Astrocyte (in vitro differentiated cells and primary cell): ENCODE measurements around the gene DGKE. TPM values are rescaled to one million over a fixed set of nuclear protein-coding genes. Genes with fewer than 3 reads are reported as not detected.

Experiments used
- DNase-seq: peaks from one replicate; pipeline ENCODE4 v3.0.0-alpha.2; 2010; ENCODE audit warnings: low read depth
- FAIRE-seq: peaks from 2 replicates; lab custom pipeline; 2011; peaks lifted over from hg19 to GRCh38; lab: Jason Lieb, UNC
- H2AFZ ChIP-seq: 2 replicates; pipeline ENCODE4 v1.6.0; 2012; ENCODE audit warnings: low read depth, low read length, inconsistent platforms
- H3K27ac ChIP-seq: 2 replicates; pipeline ENCODE4 v1.5.1; 2011; ENCODE audit warnings: low read depth, low read length, inconsistent platforms
- H3K27me3 ChIP-seq: 2 replicates; pipeline ENCODE4 v1.6.0; 2011; ENCODE audit warnings: low read length, inconsistent platforms; ENCODE audit not compliant: insufficient read depth
- H3K36me3 ChIP-seq: 2 replicates; pipeline ENCODE4 v1.5.1; 2011; ENCODE audit warnings: low read length, inconsistent platforms; ENCODE audit not compliant: insufficient read depth
- H3K4me1 ChIP-seq: 2 replicates; pipeline ENCODE4 v1.5.1; 2011; ENCODE audit warnings: low read length, inconsistent platforms; ENCODE audit not compliant: insufficient read depth
- H3K4me2 ChIP-seq: 2 replicates; pipeline ENCODE4 v1.6.0; 2012; ENCODE audit warnings: low read length, inconsistent platforms
- H3K4me3 ChIP-seq: 2 replicates; pipeline ENCODE4 v1.5.1; 2011; ENCODE audit warnings: low read depth, mild to moderate bottlenecking, low read length, inconsistent platforms; ENCODE audit not compliant: insufficient read depth
- H3K79me2 ChIP-seq: 2 replicates; pipeline ENCODE4 v1.6.0; 2012; ENCODE audit warnings: mild to moderate bottlenecking, low read length, inconsistent platforms; ENCODE audit not compliant: insufficient read depth
- H3K9ac ChIP-seq: 2 replicates; pipeline ENCODE4 v1.6.0; 2012; ENCODE audit warnings: mild to moderate bottlenecking, low read length, inconsistent platforms
- H3K9me3 ChIP-seq: 2 replicates; pipeline ENCODE4 v1.5.1; 2012; ENCODE audit warnings: low read depth, mild to moderate bottlenecking, low read length, inconsistent platforms; ENCODE audit not compliant: insufficient read depth
- H4K20me1 ChIP-seq: 2 replicates; pipeline ENCODE4 v1.6.0; 2012; ENCODE audit warnings: low read length, inconsistent platforms; ENCODE audit not compliant: insufficient read depth
- H3K27ac Mint-ChIP-seq: one replicate; pipeline ENCODE4 v1.8.0; 2021; ENCODE audit warnings: mild to moderate bottlenecking, mixed read lengths; ENCODE audit not compliant: unreplicated experiment
- H3K27me3 Mint-ChIP-seq: one replicate; pipeline ENCODE4 v1.8.0; 2021; ENCODE audit warnings: low read depth, mixed read lengths; ENCODE audit not compliant: unreplicated experiment
- H3K36me3 Mint-ChIP-seq: one replicate; pipeline ENCODE4 v1.8.0; 2021; ENCODE audit warnings: low read depth, mixed read lengths; ENCODE audit not compliant: unreplicated experiment
- H3K4me1 Mint-ChIP-seq: one replicate; pipeline ENCODE4 v1.8.0; 2021; ENCODE audit warnings: low read depth, mixed read lengths; ENCODE audit not compliant: unreplicated experiment
- H3K4me3 Mint-ChIP-seq: one replicate; pipeline ENCODE4 v1.8.0; 2021; ENCODE audit warnings: mild to moderate bottlenecking, moderate library complexity, mixed read lengths; ENCODE audit not compliant: unreplicated experiment
- H3K9me3 Mint-ChIP-seq: one replicate; pipeline ENCODE4 v1.8.0; 2021; ENCODE audit warnings: mild to moderate bottlenecking, mixed read lengths; ENCODE audit not compliant: unreplicated experiment
- EZH2 ChIP-seq: IDR thresholded peaks from 2 replicates; pipeline ENCODE4 v1.6.1; 2012; ENCODE audit warnings: mild to moderate bottlenecking, low read length, inconsistent platforms; ENCODE audit not compliant: insufficient read depth
- total RNA-seq: library from RNA; stranded (reverse); gene quantifications from 2 replicates; pipeline ENCODE4 v1.2.1, GENCODE V29; 2021
- TF ChIP-seq, protein P1 (sequence below): IDR thresholded peaks from 2 replicates; pipeline ENCODE4 v1.5.1; 2011; ENCODE audit warnings: low read depth, mild to moderate bottlenecking, inconsistent platforms, low read length, moderate library complexity; ENCODE audit not compliant: insufficient read depth

DGKE gene
- total RNA-seq, 1 donor from 2014 or later, result 5.5 TPM

DNA sequence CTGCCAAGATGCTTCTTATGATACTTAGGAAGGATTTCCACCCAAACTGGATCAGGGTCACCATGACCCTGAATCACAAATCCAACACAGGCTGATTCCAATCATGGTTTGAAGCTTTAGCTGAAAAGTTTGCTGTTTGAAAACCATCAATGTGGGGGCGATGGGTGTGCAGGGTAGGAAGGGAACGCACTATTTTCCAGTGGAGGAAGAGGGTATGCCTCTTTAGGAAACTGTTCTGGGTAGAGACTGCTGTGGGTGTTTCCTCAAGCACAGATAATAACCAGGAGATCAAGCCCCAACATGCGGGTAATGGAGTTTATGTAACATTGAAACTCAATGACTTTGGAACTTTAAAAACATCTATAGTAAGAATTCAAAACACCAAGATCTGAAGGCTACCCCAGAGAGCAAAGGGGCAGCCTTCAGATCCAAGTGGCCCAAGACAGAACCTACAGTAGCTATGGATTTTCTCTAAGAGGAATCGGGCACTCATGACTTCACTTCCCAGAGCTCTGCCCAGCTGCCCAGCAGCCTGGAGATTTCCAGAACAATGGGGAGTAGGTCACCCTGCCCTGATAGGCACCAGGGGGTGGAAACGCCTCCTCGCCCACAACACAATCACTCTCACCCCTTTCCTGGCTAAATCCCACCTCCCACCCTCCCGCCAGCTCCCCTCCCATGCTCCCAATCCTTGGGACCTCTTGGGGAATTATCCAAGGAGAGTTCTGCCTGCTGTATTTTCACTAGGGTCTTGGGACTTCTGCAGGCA lies 57.1 kb downstream of the DGKE start:
- TF ChIP-seq EZH2, result no peak
- TF ChIP-seq, protein P1, sequence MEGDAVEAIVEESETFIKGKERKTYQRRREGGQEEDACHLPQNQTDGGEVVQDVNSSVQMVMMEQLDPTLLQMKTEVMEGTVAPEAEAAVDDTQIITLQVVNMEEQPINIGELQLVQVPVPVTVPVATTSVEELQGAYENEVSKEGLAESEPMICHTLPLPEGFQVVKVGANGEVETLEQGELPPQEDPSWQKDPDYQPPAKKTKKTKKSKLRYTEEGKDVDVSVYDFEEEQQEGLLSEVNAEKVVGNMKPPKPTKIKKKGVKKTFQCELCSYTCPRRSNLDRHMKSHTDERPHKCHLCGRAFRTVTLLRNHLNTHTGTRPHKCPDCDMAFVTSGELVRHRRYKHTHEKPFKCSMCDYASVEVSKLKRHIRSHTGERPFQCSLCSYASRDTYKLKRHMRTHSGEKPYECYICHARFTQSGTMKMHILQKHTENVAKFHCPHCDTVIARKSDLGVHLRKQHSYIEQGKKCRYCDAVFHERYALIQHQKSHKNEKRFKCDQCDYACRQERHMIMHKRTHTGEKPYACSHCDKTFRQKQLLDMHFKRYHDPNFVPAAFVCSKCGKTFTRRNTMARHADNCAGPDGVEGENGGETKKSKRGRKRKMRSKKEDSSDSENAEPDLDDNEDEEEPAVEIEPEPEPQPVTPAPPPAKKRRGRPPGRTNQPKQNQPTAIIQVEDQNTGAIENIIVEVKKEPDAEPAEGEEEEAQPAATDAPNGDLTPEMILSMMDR, result no peak
- H3K4me3 Mint-ChIP-seq, result no peak overlapping the region
- Histone ChIP-seq H3K27me3 (no peaks in the 10 kb centered on the region), H3K4me1 (no peaks in the 10 kb centered on the region), H3K9ac (no peak overlapping the region), H3K4me2 (no peak overlapping the region), H3K9me3 (peaks cover 3% of the 10 kb centered on the region), H3K79me2 (no peaks in the 10 kb centered on the region), H3K36me3 (peaks cover 3% of the 10 kb centered on the region), H3K4me3 (no peak overlapping the region), H2AFZ (no peak overlapping the region), H4K20me1 (no peaks in the 10 kb centered on the region), H3K27ac (no peak overlapping the region)
- H3K27me3 Mint-ChIP-seq, result no peaks in the 10 kb centered on the region
- H3K9me3 Mint-ChIP-seq, result peaks cover 7% of the 10 kb centered on the region
- peaks cover 66% of the 10 kb centered on the region for H3K36me3 Mint-ChIP-seq
- FAIRE-seq, result no peak
- DNase-seq, result no peak
- peaks cover 10% of the 10 kb centered on the region for H3K4me1 Mint-ChIP-seq
- H3K27ac Mint-ChIP-seq, result no peak overlapping the region

GRCh38 chr17:56891751-56892150 lies 57.8 kb downstream of the DGKE start:
- H3K36me3 Mint-ChIP-seq, result peaks cover 63% of the 10 kb centered on the region
- no peak overlapping the region for H3K27ac Mint-ChIP-seq

More at GRCh38 chr17:56891751-56892150, 57.8 kb downstream of the DGKE start:
- peaks cover 3% of the 10 kb centered on the region for H3K9me3 ChIP-seq
- Mint-ChIP-seq H3K4me1 (peaks cover 12% of the 10 kb centered on the region), H3K9me3 (peaks cover 7% of the 10 kb centered on the region), H3K27me3 (no peaks in the 10 kb centered on the region), H3K4me3 (no peak overlapping the region)
- no peaks in the 10 kb centered on the region for H3K27me3 ChIP-seq
- H3K27ac ChIP-seq, result no peak overlapping the region
- TF ChIP-seq EZH2, result no peak
- TF ChIP-seq, protein P1, result no peak
- FAIRE-seq (no peak), DNase-seq (no peak)
- H4K20me1 ChIP-seq, result no peaks in the 10 kb centered on the region
- no peak overlapping the region for H3K4me3 ChIP-seq
- no peak overlapping the region for H3K4me2 ChIP-seq
- H3K4me1 ChIP-seq, result no peaks in the 10 kb centered on the region
- H3K36me3 ChIP-seq, result peaks cover 3% of the 10 kb centered on the region
- no peaks in the 10 kb centered on the region for H3K79me2 ChIP-seq
- no peak overlapping the region for H2AFZ ChIP-seq
- no peak overlapping the region for H3K9ac ChIP-seq
